ENCODE results near the gene PCYT1B. TPM values are rescaled to one million over a fixed set of nuclear protein-coding genes. Genes with fewer than 3 reads are reported as not detected.

Gene PCYT1B
- total RNA-seq, 4 donors from 2014 or later, result 5.8 to 11.7 (median 9.5) TPM

- peaks cover 0 to 26% (median 2%) of the 10 kb centered on the region in 4 donors for H3K36me3 ChIP-seq
- H3K27me3 ChIP-seq, result no peaks in the 10 kb centered on the region
- H3K4me1 ChIP-seq, result no peaks in the 10 kb centered on the region
- no peak overlapping the region for H3K4me3 ChIP-seq
- 84% methylated on average over 8 of the region's 8 CpGs for WGBS
- no peak for DNase-seq (ENCODE audit: extremely low spot score)
- H3K9me3 ChIP-seq, result no peaks in the 10 kb centered on the region
- TF ChIP-seq POLR2AphosphoS5 (IDR thresholded peaks at IDR 0.05) (no peak), POLR2A (IDR thresholded peaks at IDR 0.05; ENCODE audit: low read depth) (no peak), EP300 (IDR thresholded peaks at IDR 0.05) (no peak), CTCF (IDR thresholded peaks at IDR 0.05) (no peak)
- no peak overlapping the region for H3K27ac ChIP-seq (replicated peaks in 1 of 4)
- intact Hi-C loops (cut with DNase I), result no loop called here
These were observed 138.8 kb downstream of the PCYT1B start for GRCh38 chrX:24508375-24508774.

Small RNA genes within 50 kb of the gene (small RNA-seq; reads per million reads assigned to genes)
- 0 reads per million in 3 donors for gene SNRPEP9

Other genes starting within 250 kb of the PCYT1B start
- 10 to 100 TPM; 38.4 to 63.4 (median 53.4) TPM for gene PDK3, start 182.1 kb downstream of the PCYT1B start, total RNA-seq
- 10 to 100 TPM in 1 of 4 donors, 1 to 10 TPM in 3; 9.4 to 15.7 (median 10.0) TPM for gene POLA1, start 46.6 kb upstream of the PCYT1B start, total RNA-seq